HG02970 (cell line): ENCODE results near the gene OR2V1.

Experiments
- ATAC-seq: cut with Tn5 transposase; IDR thresholded peaks from one replicate; pipeline ENCODE4 v1.9.1; 2021; ENCODE audit warnings: mild to moderate bottlenecking, moderate library complexity, moderate number of reproducible peaks; ENCODE audit not compliant: unreplicated experiment, low FRiP score

OR2V1 gene

DNA sequence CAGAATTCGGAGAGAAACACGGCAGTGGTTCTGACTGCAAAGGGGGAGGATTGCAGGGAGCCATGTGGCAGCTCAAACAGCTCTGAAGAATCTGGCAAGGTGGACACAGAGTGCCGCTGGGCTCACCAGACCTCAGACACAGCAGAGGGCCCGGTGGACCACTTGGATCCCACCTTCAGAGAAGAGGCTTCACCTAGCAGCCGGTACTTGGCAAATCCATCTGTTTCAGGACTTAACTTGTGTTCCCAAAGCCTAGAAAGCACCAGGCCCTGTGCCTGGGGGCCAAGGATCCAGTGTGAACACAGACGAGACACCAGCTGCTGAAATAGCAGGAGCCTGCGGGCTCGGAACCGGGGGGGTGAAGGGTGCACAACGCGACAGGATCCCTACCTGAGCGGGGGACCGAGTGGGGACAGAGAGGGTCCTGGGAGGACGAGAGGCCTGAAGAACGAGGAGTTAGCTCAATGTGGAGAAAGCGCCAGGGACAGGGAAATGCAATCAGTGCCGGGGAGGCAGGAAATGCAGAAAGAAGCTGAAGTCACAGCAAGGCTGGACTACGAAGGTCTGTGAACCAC lies 46.3 kb downstream of the OR2V1 start:
- ATAC-seq, result no peak

GRCh38 chr5:181081989-181082388 lies 49.0 kb downstream of the OR2V1 start:
- no peak for ATAC-seq

DNA sequence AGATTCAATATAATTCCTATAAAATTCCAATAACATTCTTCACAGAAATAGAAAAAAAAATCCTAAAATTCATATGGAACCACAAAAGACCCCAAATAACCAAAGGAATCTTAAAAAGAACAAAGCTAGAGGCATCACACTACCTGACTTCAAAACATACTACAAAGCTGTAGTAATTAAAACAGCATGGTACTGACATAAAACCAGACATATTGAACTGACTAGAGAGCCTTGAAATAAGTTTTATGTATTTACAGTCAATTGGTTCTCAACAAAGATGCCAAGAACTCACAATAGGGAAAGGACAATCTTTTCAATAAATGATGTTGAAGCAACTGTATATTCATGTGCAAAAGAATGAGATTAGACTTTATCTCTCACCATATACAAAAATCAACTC lies 54.0 kb downstream of the OR2V1 start:
- no peak for ATAC-seq
